Prostate gland (tissue), 2 donors: ENCODE measurements around the gene ARHGEF17. TPM values are rescaled to one million over a fixed set of nuclear protein-coding genes. Genes with fewer than 3 reads are reported as not detected.

ENCODE experiments used
- DNase-seq: peaks from one replicate; pipeline ENCODE4 v3.0.0-alpha.2; 2019; ENCODE audit warnings: low spot score
- H3K27ac ChIP-seq, 2 donors: fragments of 200-600 bp; sonication (generic); 2 replicates each; pipeline ENCODE4 v1.5.1; 2017 to 2019
- H3K27me3 ChIP-seq: fragments of 200-600 bp; sonication (generic); replicated peaks from 2 replicates; pipeline ENCODE4 v1.5.1; 2019; ENCODE audit not compliant: insufficient read depth
- H3K36me3 ChIP-seq, 2 donors: fragments of 200-600 bp; sonication (generic); 1 replicate in 1 of 2; 2 replicates in 1 of 2; pipeline versions ENCODE4 v1.5.1 to v1.8.1; 2017 to 2019
- H3K4me1 ChIP-seq: fragments of 200-600 bp; sonication (generic); replicated peaks from 2 replicates; pipeline ENCODE4 v1.5.1; 2019
- H3K4me3 ChIP-seq, 2 donors: fragments of 200-600 bp; sonication (generic); 2 replicates each; pipeline ENCODE4 v1.5.1; 2017 to 2019
- H3K9me3 ChIP-seq: fragments of 200-600 bp; sonication (generic); 2 replicates; pipeline ENCODE4 v1.5.1; 2017
- POLR2A ChIP-seq: fragments of 450-650 bp; IDR thresholded peaks from one replicate; pipeline ENCODE4 v1.6.1; 2016; ENCODE audit warnings: antibody characterized with exemption, mild to moderate bottlenecking
- POLR2AphosphoS5 ChIP-seq: sonication (generic); formaldehyde crosslinking; IDR thresholded peaks from one replicate; pipeline ENCODE4 v1.6.1; 2017; ENCODE audit warnings: antibody characterized with exemption
- WGBS: methylation state at CpG from one replicate; pipeline ENCODE4 v1.1.5; 2018; 5-methylcytosine and 5-hydroxymethylcytosine counted together
- intact Hi-C: fragments of 100-400 bp; cut with DNase I; formaldehyde crosslinking; loops from one replicate; pipeline ENCODE4 v1.14.2; 2022
- total RNA-seq, 2 donors: library from RNA; depleted of rRNA; stranded (reverse); fragments of >200 nt; gene quantifications; one replicate each; pipeline ENCODE4 v1.1.0, GENCODE V29; 2016
- TF ChIP-seq, protein P1 (sequence below), 4 experiments: fragments of 200-600 bp in 2 of 4; fragments of 450-650 bp in 2 of 4; sonication (generic) in 2 of 4; IDR thresholded peaks; 1 replicate in 3 of 4; 2 replicates in 1 of 4; pipeline ENCODE4 v1.5.1; 2016 to 2019; ENCODE audit warnings: antibody characterized with exemption in 4 of 4, mild to moderate bottlenecking in 2 of 4, moderate library complexity in 2 of 4

The ARHGEF17 gene
- total RNA-seq, 2 donors from 2014 or later: 34.0 to 66.9 TPM

GRCh38 chr11:73317803-73318202 is 9.7 kb downstream of the ARHGEF17 start:
- no peak for DNase-seq
- peak overlapping the region; percentile 66 to 68 for H3K27ac ChIP-seq
- H3K4me1 ChIP-seq: peaks cover 1% of the 10 kb centered on the region
- H3K4me3 ChIP-seq: no peak overlapping the region
- intact Hi-C loops: no loop called here
- WGBS: 63% methylated on average over 3 of the region's 3 CpGs
- no peaks in the 10 kb centered on the region for H3K36me3 ChIP-seq
- TF ChIP-seq, protein P1, sequence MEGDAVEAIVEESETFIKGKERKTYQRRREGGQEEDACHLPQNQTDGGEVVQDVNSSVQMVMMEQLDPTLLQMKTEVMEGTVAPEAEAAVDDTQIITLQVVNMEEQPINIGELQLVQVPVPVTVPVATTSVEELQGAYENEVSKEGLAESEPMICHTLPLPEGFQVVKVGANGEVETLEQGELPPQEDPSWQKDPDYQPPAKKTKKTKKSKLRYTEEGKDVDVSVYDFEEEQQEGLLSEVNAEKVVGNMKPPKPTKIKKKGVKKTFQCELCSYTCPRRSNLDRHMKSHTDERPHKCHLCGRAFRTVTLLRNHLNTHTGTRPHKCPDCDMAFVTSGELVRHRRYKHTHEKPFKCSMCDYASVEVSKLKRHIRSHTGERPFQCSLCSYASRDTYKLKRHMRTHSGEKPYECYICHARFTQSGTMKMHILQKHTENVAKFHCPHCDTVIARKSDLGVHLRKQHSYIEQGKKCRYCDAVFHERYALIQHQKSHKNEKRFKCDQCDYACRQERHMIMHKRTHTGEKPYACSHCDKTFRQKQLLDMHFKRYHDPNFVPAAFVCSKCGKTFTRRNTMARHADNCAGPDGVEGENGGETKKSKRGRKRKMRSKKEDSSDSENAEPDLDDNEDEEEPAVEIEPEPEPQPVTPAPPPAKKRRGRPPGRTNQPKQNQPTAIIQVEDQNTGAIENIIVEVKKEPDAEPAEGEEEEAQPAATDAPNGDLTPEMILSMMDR (IDR thresholded peaks at IDR 0.05): no peak
- no peak for TF ChIP-seq POLR2AphosphoS5
- TF ChIP-seq POLR2A: no peak
- no peaks in the 10 kb centered on the region for H3K9me3 ChIP-seq
- no peaks in the 10 kb centered on the region for H3K27me3 ChIP-seq

GRCh38 chr11:73318501-73319011 is 10.5 kb downstream of the ARHGEF17 start:
- H3K27me3 ChIP-seq: no peaks in the 10 kb centered on the region
- no peaks in the 10 kb centered on the region for H3K9me3 ChIP-seq
- peaks cover 9% of the 10 kb centered on the region for H3K4me1 ChIP-seq
- H3K36me3 ChIP-seq: no peaks in the 10 kb centered on the region
- H3K4me3 ChIP-seq: no peak overlapping the region
- H3K27ac ChIP-seq: peak overlapping the region; percentile 66 to 68
- 57% methylated on average over 8 of the region's 8 CpGs for WGBS
- DNase-seq: no peak
- intact Hi-C loops: no loop called here
- TF ChIP-seq, protein P1 (IDR thresholded peaks at IDR 0.05): no peak
- no peak for TF ChIP-seq POLR2AphosphoS5

DNA sequence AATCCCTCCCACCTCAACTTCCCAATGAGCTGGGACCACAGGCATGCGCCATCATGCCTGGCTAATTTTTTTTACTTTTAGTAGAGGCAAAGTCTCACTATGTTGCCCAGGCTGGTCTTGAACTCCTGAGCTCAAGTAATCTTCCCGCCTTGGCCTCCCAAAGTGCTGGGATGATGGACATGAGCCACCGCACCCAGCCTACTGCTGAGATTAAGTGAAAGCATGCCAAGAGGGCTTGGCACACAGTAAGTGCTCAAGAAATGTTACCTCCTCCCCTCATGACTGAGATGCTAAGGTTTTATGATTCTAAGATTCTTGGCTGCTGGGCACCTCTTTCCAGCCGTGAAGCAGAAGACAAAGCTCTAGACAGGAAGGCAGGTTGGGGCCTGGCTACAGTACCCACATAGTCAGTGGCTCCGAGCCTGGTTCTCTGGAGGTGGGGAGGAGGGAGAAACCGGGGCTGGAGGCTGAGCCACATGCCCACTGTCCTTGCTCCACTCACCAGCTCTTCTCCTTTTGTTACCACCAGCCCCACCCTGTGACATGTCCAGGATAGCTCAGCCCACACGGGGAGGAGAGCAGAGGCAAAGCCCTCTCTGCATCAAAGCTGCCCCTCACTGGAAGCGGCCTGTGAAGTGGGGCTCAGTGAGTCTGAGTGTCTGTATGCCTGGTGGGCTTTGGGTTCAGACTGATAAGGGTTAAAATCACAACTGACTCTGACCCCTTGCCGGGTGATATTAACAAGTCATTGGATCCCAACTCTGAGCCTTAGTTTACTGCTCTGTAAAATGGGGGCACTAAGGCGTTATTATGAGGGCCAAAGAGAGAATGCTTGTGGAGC is 12.9 kb downstream of the ARHGEF17 start:
- no peak for DNase-seq
- H3K4me1 ChIP-seq: peaks cover 15% of the 10 kb centered on the region
- H3K27me3 ChIP-seq: no peaks in the 10 kb centered on the region
- H3K9me3 ChIP-seq: no peaks in the 10 kb centered on the region
- H3K36me3 ChIP-seq: no peaks in the 10 kb centered on the region
- 33% methylated on average over 10 of the region's 10 CpGs for WGBS
- peak overlapping the region; percentile 66 to 85 for H3K27ac ChIP-seq
- intact Hi-C loops: no loop called here
- no peak overlapping the region for H3K4me3 ChIP-seq
- TF ChIP-seq POLR2A (no peak), POLR2AphosphoS5 (peak; percentile 24)

- no peak for DNase-seq
- 31% methylated on average over 10 of the region's 10 CpGs for WGBS
- peak overlapping the region; percentile 66 to 85 for H3K27ac ChIP-seq
- H3K4me1 ChIP-seq: peaks cover 15% of the 10 kb centered on the region
- intact Hi-C loops: no loop called here
- no peaks in the 10 kb centered on the region for H3K9me3 ChIP-seq
- no peaks in the 10 kb centered on the region for H3K36me3 ChIP-seq
- TF ChIP-seq, protein P1 (IDR thresholded peaks at IDR 0.05): no peak
- TF ChIP-seq POLR2AphosphoS5: no peak
- no peak for TF ChIP-seq POLR2A
- H3K27me3 ChIP-seq: no peaks in the 10 kb centered on the region
- no peak overlapping the region for H3K4me3 ChIP-seq
These were observed 13.7 kb downstream of the ARHGEF17 start for GRCh38 chr11:73321604-73322381.
